Endodermal cell (in vitro differentiated cells): ENCODE results near the gene PLCG2. TPM values are rescaled to one million over a fixed set of nuclear protein-coding genes. Genes with fewer than 3 reads are reported as not detected.

Source experiments
- DNase-seq: peaks from one replicate; pipeline ENCODE4 v3.0.0-alpha.2; 2017
- H3K27ac ChIP-seq: 2 replicates; pipeline ENCODE4 v1.5.1; 2013; ENCODE audit warnings: mild to moderate bottlenecking, low read depth, low read length, moderate library complexity
- H3K27me3 ChIP-seq: 2 replicates; pipeline ENCODE4 v1.6.1; 2013; ENCODE audit warnings: mild to moderate bottlenecking, low read length, moderate library complexity; ENCODE audit not compliant: insufficient read depth, control insufficient read depth, poor library complexity, severe bottlenecking
- H3K36me3 ChIP-seq: 2 replicates; pipeline ENCODE4 v1.7.0; 2013; ENCODE audit warnings: mild to moderate bottlenecking, low read length, moderate library complexity; ENCODE audit not compliant: control insufficient read depth, insufficient read depth
- H3K4me1 ChIP-seq: one replicate; pipeline ENCODE4 v1.7.0; 2013; ENCODE audit warnings: low read length; ENCODE audit not compliant: control insufficient read depth, insufficient read depth
- H3K4me3 ChIP-seq: 2 replicates; pipeline ENCODE4 v1.5.1; 2013; ENCODE audit warnings: mild to moderate bottlenecking, low read length, moderate library complexity
- H3K9ac ChIP-seq: 2 replicates; pipeline ENCODE4 v1.6.1; 2013; ENCODE audit warnings: mild to moderate bottlenecking, low read length, moderate library complexity; ENCODE audit not compliant: poor library complexity, severe bottlenecking; ENCODE audit errors: extremely low read depth
- H3K9me3 ChIP-seq: 2 replicates; pipeline ENCODE4 v1.6.1; 2013; ENCODE audit warnings: mild to moderate bottlenecking, low read length, moderate library complexity; ENCODE audit not compliant: control insufficient read depth
- H3K27ac Mint-ChIP-seq: 2 replicates; pipeline ENCODE4 v1.8.0; 2020; ENCODE audit warnings: mixed read lengths
- H3K27me3 Mint-ChIP-seq: 2 replicates; pipeline ENCODE4 v1.8.0; 2021; ENCODE audit warnings: mild to moderate bottlenecking, mixed read lengths; ENCODE audit not compliant: insufficient read depth
- H3K36me3 Mint-ChIP-seq: 2 replicates; pipeline ENCODE4 v1.8.0; 2020; ENCODE audit warnings: low read depth, mixed read lengths
- H3K4me1 Mint-ChIP-seq: 2 replicates; pipeline ENCODE4 v1.8.0; 2020; ENCODE audit warnings: mixed read lengths
- H3K4me3 Mint-ChIP-seq: 2 replicates; pipeline ENCODE4 v1.8.0; 2020; ENCODE audit warnings: mild to moderate bottlenecking, moderate library complexity, mixed read lengths
- H3K9me3 Mint-ChIP-seq: 2 replicates; pipeline ENCODE4 v1.8.0; 2020; ENCODE audit warnings: mild to moderate bottlenecking, mixed read lengths
- CTCF ChIP-seq: fragments of 200-600 bp; sonication (generic); conservative IDR thresholded peaks from 2 replicates; pipeline ENCODE4 v1.5.0; 2021; ENCODE audit warnings: antibody characterized with exemption, mild to moderate bottlenecking
- WGBS, 2 experiments: methylation state at CpG; one replicate each; pipeline versions ENCODE4 v1.1.5 to v1.1.7; 2013; ENCODE audit warnings: missing lambda C conversion rate in 2 of 2, mixed read lengths in 1 of 2; ENCODE audit not compliant: insufficient coverage in 1 of 2, insufficient read length in 1 of 2; 5-methylcytosine and 5-hydroxymethylcytosine counted together
- total RNA-seq, 2 donors: library from RNA; stranded (reverse); fragmentation: NEBNext Ultra II Directional in 1 of 2; extraction: Animal tissue kit (Norgen Biotek cat#: 25700) in 1 of 2; gene quantifications; 2 replicates in 1 of 2; 3 replicates in 1 of 2; pipeline ENCODE4 v1.2.1, GENCODE V29; 2021

Gene PLCG2
- total RNA-seq, 2 donors from 2014 or later = 34.7 to 48.4 TPM

- no peak overlapping the region for H3K27ac ChIP-seq
- H3K9me3 Mint-ChIP-seq = no peaks in the 10 kb centered on the region
- no peak overlapping the region for H3K9ac ChIP-seq
- H3K4me3 ChIP-seq = no peak overlapping the region
- 68 to 70% methylated on average over 4 to 6 of the region's 7 CpGs for WGBS, 2 experiments
- H3K36me3 ChIP-seq = no peaks in the 10 kb centered on the region
- peak; percentile 73 for DNase-seq
- TF ChIP-seq CTCF = peak; percentile 52
- H3K4me3 Mint-ChIP-seq = no peak overlapping the region
- H3K36me3 Mint-ChIP-seq = no peaks in the 10 kb centered on the region
- H3K4me1 ChIP-seq = no peaks in the 10 kb centered on the region
- H3K27me3 ChIP-seq = no peaks in the 10 kb centered on the region
- H3K27me3 Mint-ChIP-seq = peaks cover 4% of the 10 kb centered on the region
- H3K9me3 ChIP-seq = no peaks in the 10 kb centered on the region
- no peak overlapping the region for H3K27ac Mint-ChIP-seq
- H3K4me1 Mint-ChIP-seq = peaks cover 6% of the 10 kb centered on the region
Measured at GRCh38 chr16:81748476-81749198, 30.5 kb upstream of the PLCG2 start.

GRCh38 chr16:81752225-81752875 is 26.7 kb upstream of the PLCG2 start:
- no peak overlapping the region for H3K4me3 Mint-ChIP-seq
- no peak overlapping the region for H3K27ac Mint-ChIP-seq
- no peaks in the 10 kb centered on the region for H3K27me3 Mint-ChIP-seq
- no peaks in the 10 kb centered on the region for H3K36me3 ChIP-seq
- H3K36me3 Mint-ChIP-seq = no peaks in the 10 kb centered on the region
- H3K4me1 ChIP-seq = no peaks in the 10 kb centered on the region
- H3K4me3 ChIP-seq = no peak overlapping the region
- no peak for TF ChIP-seq CTCF
- peaks cover 4% of the 10 kb centered on the region for H3K4me1 Mint-ChIP-seq
- H3K27me3 ChIP-seq = no peaks in the 10 kb centered on the region
- no peaks in the 10 kb centered on the region for H3K9me3 ChIP-seq
- peak; percentile 63 for DNase-seq
- no peak overlapping the region for H3K27ac ChIP-seq
- no peak overlapping the region for H3K9ac ChIP-seq
- WGBS, 2 experiments = 81 to 86% methylated on average over 2 to 13 of the region's 13 CpGs
- no peaks in the 10 kb centered on the region for H3K9me3 Mint-ChIP-seq

GRCh38 chr16:81752876-81753227 is 26.2 kb upstream of the PLCG2 start:
- Histone ChIP-seq H3K4me1 (no peaks in the 10 kb centered on the region), H3K9me3 (no peaks in the 10 kb centered on the region), H3K9ac (no peak overlapping the region), H3K27ac (no peak overlapping the region), H3K27me3 (no peaks in the 10 kb centered on the region), H3K4me3 (no peak overlapping the region), H3K36me3 (no peaks in the 10 kb centered on the region)
- no peak for TF ChIP-seq CTCF
- H3K4me3 Mint-ChIP-seq = no peak overlapping the region
- WGBS, 2 experiments = 92 to 100% methylated on average over 4 to 7 of the region's 7 CpGs
- no peak for DNase-seq
- no peaks in the 10 kb centered on the region for H3K9me3 Mint-ChIP-seq
- no peaks in the 10 kb centered on the region for H3K36me3 Mint-ChIP-seq
- H3K27ac Mint-ChIP-seq = no peak overlapping the region
- peaks cover 4% of the 10 kb centered on the region for H3K4me1 Mint-ChIP-seq
- H3K27me3 Mint-ChIP-seq = no peaks in the 10 kb centered on the region
